Loucy (cell line): ENCODE measurements around the gene CDH12.

Experiments used
- H2AFZ ChIP-seq: fragments of 200-600 bp; sonication (generic); 2 replicates; pipeline ENCODE4 v1.6.0; 2016; ENCODE audit warnings: antibody characterized with exemption, mild to moderate bottlenecking, low read length, moderate library complexity
- H3F3A ChIP-seq: fragments of 200-600 bp; 2 replicates; pipeline ENCODE4 v1.6.0; 2016; ENCODE audit warnings: antibody characterized with exemption, low read depth, mild to moderate bottlenecking
- H3K27me3 ChIP-seq: fragments of 200-600 bp; sonication (generic); 2 replicates; pipeline ENCODE4 v1.6.1; 2014; ENCODE audit warnings: low read length, mild to moderate bottlenecking; ENCODE audit not compliant: insufficient read depth, poor library complexity, severe bottlenecking
- H3K36me3 ChIP-seq: fragments of 200-600 bp; sonication (generic); 2 replicates; pipeline ENCODE4 v1.6.1; 2016; ENCODE audit warnings: low read length; ENCODE audit not compliant: insufficient read depth
- H3K4me1 ChIP-seq: fragments of 200-600 bp; sonication (generic); 2 replicates; pipeline ENCODE4 v1.5.1; 2014; ENCODE audit warnings: low read length, mild to moderate bottlenecking; ENCODE audit not compliant: insufficient read depth, poor library complexity, severe bottlenecking
- H3K4me2 ChIP-seq: fragments of 200-600 bp; sonication (generic); 2 replicates; pipeline ENCODE4 v1.6.0; 2014; ENCODE audit warnings: antibody characterized with exemption, low read length, low read depth, mild to moderate bottlenecking; ENCODE audit not compliant: poor library complexity, severe bottlenecking
- H3K4me3 ChIP-seq: fragments of 200-600 bp; sonication (generic); 2 replicates; pipeline ENCODE4 v1.5.1; 2014; ENCODE audit warnings: low read length, mild to moderate bottlenecking, mixed read lengths; ENCODE audit not compliant: poor library complexity, severe bottlenecking
- H3K79me2 ChIP-seq: fragments of 200-600 bp; sonication (generic); 2 replicates; pipeline ENCODE4 v1.6.1; 2014; ENCODE audit warnings: low read length; ENCODE audit not compliant: insufficient read depth
- H3K9ac ChIP-seq: fragments of 200-600 bp; sonication (generic); 2 replicates; pipeline ENCODE4 v1.6.0; 2014; ENCODE audit warnings: mild to moderate bottlenecking, low read depth, low read length, moderate library complexity; ENCODE audit not compliant: poor library complexity, severe bottlenecking
- H3K9me2 ChIP-seq: fragments of 200-600 bp; sonication (generic); replicated peaks from 2 replicates; pipeline ENCODE4 v1.6.1; 2016; ENCODE audit warnings: low read depth, low read length, mixed read lengths
- H3K9me3 ChIP-seq: fragments of 200-600 bp; sonication (generic); 2 replicates; pipeline ENCODE4 v1.6.1; 2014; ENCODE audit warnings: mild to moderate bottlenecking, antibody characterized with exemption, low read length, low read depth; ENCODE audit not compliant: insufficient read depth
- H4K20me1 ChIP-seq: fragments of 200-600 bp; sonication (generic); 2 replicates; pipeline ENCODE4 v1.6.0; 2014; ENCODE audit warnings: antibody characterized with exemption, low read length, mild to moderate bottlenecking; ENCODE audit not compliant: insufficient read depth, poor library complexity, severe bottlenecking
- EZH2phosphoT487 ChIP-seq: fragments of 200-600 bp; IDR thresholded peaks from 2 replicates; pipeline ENCODE4 v1.6.1; 2018; ENCODE audit warnings: antibody characterized with exemption, mild to moderate bottlenecking, moderate library complexity, borderline replicate concordance
- TF ChIP-seq, protein P1 (sequence below): fragments of 200-600 bp; sonication (generic); conservative IDR thresholded peaks from 2 replicates; pipeline ENCODE4 v1.5.1; 2014; ENCODE audit warnings: mild to moderate bottlenecking, antibody characterized with exemption, low read length

The CDH12 gene

DNA sequence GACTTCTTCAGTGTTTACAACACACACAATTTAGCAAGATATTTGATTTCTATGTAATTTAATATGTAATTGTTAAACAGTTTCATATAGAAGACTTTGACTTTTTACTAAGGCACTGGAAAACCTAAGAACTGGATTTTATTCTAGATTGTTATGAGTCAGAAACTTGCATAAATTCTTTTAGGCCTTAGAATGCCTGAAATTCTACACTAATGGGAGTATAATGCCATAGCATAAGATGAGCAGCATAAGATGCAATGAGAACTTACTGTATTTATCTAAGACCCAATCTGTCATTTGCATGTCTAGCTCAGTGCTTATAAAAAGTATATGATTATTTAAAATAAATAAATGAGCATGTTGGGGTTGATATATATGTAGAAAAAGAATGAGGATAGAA, 285.2 kb downstream of the CDH12 start:
- Histone ChIP-seq H2AFZ (no peak overlapping the region), H3K9me3 (no peaks in the 10 kb centered on the region), H3F3A (no peaks in the 10 kb centered on the region), H3K79me2 (no peaks in the 10 kb centered on the region), H3K9me2 (no peaks in the 10 kb centered on the region), H4K20me1 (no peaks in the 10 kb centered on the region), H3K36me3 (no peaks in the 10 kb centered on the region), H3K4me3 (no peak overlapping the region), H3K9ac (no peak overlapping the region), H3K27me3 (no peaks in the 10 kb centered on the region), H3K4me1 (no peaks in the 10 kb centered on the region), H3K4me2 (no peak overlapping the region)
- TF ChIP-seq, protein P1, sequence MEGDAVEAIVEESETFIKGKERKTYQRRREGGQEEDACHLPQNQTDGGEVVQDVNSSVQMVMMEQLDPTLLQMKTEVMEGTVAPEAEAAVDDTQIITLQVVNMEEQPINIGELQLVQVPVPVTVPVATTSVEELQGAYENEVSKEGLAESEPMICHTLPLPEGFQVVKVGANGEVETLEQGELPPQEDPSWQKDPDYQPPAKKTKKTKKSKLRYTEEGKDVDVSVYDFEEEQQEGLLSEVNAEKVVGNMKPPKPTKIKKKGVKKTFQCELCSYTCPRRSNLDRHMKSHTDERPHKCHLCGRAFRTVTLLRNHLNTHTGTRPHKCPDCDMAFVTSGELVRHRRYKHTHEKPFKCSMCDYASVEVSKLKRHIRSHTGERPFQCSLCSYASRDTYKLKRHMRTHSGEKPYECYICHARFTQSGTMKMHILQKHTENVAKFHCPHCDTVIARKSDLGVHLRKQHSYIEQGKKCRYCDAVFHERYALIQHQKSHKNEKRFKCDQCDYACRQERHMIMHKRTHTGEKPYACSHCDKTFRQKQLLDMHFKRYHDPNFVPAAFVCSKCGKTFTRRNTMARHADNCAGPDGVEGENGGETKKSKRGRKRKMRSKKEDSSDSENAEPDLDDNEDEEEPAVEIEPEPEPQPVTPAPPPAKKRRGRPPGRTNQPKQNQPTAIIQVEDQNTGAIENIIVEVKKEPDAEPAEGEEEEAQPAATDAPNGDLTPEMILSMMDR: no peak
- TF ChIP-seq EZH2phosphoT487: no peak

DNA sequence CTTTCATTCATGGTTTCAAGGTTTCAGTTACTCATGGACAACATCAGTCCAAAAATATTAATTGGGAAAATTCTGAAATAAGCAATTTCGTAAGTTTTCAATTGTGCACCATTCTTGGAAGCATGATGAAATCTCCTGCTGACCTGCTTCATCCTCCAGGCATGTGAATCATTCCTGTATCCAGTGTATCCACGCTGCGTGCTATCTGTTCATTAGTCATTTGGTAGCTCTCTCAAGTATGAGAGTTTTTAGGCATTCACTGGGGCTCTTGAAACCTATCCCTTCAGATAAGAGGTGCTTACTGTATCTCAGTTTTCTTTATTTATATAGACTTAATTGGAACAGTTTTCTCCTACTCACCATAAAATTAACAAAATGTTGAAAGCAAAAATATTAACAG, 293.0 kb downstream of the CDH12 start:
- Histone ChIP-seq H3K9me2 (no peaks in the 10 kb centered on the region), H2AFZ (no peak overlapping the region), H3K9ac (no peak overlapping the region), H3K9me3 (no peaks in the 10 kb centered on the region), H3K4me1 (no peaks in the 10 kb centered on the region), H3K36me3 (no peaks in the 10 kb centered on the region), H3K79me2 (no peaks in the 10 kb centered on the region), H3K4me3 (no peak overlapping the region), H3K27me3 (no peaks in the 10 kb centered on the region), H3F3A (no peaks in the 10 kb centered on the region), H4K20me1 (no peaks in the 10 kb centered on the region), H3K4me2 (no peak overlapping the region)
- TF ChIP-seq EZH2phosphoT487: no peak
- TF ChIP-seq, protein P1: no peak

DNA sequence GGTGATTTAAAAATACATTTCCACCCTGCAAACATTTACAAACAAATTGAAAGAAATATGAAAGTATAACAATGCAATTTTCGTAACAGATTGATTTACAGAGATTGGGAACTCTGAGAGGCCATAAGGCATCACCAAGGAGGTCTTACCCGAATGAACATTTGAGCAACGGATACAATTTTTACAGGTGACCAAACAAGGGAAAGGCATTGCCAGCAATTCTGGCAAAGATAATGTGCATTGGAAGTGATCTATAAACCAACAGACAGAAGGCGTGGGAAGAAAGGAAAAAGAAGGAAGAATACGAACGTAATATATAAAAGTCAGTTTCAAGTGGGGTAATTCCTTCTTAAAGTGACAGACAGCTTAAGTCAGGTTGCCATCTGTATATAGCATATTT, 295.9 kb downstream of the CDH12 start:
- Histone ChIP-seq H2AFZ (no peak overlapping the region), H3K9ac (no peak overlapping the region), H3K79me2 (no peaks in the 10 kb centered on the region), H3F3A (no peaks in the 10 kb centered on the region), H3K4me3 (no peak overlapping the region), H3K36me3 (no peaks in the 10 kb centered on the region), H3K9me2 (no peaks in the 10 kb centered on the region), H4K20me1 (no peaks in the 10 kb centered on the region), H3K4me1 (no peaks in the 10 kb centered on the region), H3K27me3 (no peaks in the 10 kb centered on the region), H3K9me3 (no peaks in the 10 kb centered on the region), H3K4me2 (no peak overlapping the region)
- TF ChIP-seq, protein P1: no peak
- no peak for TF ChIP-seq EZH2phosphoT487
